ENCODE data around the gene IARS2.
"Not testable (repeated sequence)": the region's sequence is repeated elsewhere in the genome, so short reads cannot be mapped to it uniquely, and the experiment has no call there.

Gene IARS2

DNA sequence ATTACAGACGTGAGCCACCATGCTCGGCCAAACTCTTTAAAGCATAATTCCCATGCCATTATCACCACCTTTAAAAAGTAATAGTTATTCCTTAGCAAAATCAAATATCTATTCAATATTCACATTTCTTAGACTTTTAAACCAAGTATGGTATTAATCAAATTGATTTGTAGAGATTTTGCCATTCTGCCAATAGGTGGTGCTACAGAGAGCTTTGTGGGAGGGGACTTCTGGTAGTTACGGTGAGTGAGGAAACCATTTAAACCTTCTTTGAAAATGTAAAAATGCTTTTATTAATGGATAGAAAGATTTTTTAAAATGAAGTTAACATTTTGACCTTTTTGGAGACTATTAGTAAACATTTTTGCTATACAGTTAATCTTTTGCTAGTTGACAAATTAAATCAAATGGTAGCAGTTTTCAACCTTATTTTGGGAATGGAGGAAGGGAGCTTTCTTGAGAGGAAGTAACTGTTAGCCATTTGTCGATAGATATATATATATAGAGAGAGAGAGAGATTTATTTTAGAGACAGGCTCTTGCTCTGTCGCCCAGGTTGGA, 19.3 kb downstream of the IARS2 start:
- peak in 1 of 4 experiments; percentile 3 for DNase-seq

DNA sequence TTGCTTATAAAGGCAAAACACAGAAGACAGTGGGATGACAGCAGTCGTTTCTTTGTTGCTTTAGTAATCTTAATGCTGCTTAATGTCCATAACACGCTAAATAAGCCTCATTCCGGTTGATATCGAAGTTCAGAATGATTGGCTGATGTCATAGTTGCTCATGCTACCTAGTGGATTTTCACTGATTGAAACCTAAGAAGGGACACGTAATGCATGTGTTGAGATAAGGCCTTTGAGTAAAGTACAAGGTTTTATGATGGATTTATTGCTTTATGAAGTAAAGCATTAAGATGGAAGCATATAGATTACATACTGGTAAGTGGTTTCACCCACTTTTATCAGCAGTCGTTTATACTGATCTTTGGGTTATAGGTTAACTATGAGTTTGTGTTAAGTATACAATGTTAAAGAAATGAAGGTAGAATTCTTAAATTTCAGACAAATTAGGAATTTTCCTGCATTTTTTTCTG, 25.1 kb downstream of the IARS2 start:
- no peak for DNase-seq

DNA sequence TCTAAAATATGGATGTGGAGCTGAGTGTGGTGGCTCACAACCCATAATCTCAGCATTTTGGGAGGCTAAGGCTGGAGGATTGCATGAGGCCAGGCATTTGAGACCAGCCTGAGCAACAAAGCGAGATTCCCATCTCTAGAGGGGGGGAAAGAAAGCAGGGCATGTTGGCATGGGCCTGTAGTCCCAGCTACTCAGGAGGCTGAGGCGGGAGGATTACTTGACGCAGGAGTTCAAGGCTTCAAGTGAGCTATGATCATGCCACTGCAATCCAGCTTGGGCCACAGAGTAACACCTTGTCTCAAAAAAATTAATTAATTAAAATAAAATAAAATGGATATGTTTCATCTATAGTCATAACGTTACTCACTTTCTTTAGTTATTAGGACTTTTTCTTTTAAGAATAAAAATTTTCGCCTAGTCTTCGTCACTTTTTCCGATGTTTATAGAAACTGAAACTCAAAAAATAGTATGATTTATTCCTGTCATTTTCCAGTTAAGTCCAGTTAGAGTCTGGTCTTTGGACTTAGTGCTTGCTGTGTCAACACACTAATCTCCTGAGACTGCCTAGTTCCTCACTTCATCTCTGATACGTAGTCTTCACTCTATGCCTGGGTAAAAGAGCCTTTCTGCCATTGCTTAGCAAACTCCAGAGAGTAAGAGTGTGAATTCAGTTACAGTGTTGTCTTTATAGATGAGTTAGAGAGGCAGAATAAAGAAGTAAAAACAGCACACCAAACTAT, 28.0 kb downstream of the IARS2 start:
- no peak for DNase-seq

DNA sequence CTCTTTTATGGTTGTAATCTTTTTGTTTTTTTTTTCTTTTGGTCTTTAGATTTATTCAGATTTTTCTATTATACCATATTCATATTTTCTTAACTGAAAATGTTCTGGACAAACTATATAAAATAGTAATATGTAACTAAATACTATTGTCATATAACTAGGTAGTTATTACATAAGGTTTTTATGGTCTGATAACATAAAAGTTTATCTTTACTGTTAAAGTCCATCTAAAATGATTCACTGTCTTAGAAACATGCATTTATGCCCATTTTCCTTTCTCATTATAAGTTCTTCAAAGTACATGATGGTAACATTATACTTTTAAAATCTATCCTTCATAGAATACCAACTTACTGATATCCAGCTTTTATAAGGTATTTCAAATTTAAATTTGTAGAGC, 29.1 kb downstream of the IARS2 start:
- DNase-seq = no peak

DNA sequence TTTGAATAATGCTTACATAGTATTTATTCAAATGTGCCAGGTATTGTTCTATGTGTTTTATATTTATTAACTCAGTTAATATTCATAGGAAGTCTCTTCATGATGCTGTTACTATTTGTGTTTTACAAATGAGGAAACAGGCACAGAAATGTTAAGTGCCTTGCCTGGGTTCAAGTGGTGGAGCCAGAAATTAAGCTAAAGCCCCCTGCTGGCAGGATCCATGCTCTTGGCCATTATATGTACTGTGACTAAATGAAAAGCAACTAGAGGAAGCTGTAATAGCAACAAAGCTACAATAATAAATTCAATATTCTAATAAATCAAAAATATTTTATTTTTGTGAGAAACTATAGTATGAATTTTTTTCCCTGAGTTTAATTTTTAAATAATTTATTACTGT, 30.0 kb downstream of the IARS2 start:
- peak in 1 of 4 experiments; percentile 2 for DNase-seq

DNA sequence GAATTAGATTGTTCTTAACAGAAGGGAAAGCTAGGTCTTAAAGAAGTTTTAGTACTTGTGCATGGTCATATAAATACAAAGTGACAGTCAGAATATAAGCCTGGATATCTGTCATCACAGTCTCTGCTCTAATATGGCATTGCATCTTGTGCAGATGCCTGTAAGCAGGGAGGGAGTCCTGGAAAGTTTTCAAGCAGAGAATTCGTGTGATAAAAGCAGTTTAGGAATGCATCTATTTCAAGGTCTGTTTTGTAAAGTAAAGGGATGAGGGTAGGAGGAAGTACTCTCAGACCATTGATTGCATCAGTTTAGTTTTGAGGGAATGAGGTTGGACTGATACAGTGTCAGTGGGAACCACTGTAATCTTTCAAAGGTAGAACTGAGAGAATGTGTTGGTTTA, 30.6 kb downstream of the IARS2 start:
- DNase-seq = no peak

DNA sequence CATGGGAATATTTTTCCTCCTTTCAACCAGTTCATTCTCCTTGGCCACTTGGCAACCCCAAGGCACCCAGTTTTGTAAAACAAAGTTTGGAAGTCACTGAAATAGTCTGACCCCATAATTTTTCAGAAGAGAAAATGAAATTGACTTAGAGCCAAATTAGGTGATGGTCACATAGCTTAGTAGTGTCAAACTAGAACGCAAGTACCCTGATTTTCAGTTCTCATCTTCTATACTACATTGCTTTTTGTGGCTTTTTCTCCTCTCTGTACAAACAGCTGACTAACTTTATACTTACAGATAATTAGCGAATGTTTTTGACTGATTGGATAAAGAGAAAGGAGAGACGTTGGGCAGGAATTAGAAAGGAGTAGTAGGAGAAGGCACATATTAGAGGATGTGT, 33.1 kb downstream of the IARS2 start:
- DNase-seq = no peak

DNA sequence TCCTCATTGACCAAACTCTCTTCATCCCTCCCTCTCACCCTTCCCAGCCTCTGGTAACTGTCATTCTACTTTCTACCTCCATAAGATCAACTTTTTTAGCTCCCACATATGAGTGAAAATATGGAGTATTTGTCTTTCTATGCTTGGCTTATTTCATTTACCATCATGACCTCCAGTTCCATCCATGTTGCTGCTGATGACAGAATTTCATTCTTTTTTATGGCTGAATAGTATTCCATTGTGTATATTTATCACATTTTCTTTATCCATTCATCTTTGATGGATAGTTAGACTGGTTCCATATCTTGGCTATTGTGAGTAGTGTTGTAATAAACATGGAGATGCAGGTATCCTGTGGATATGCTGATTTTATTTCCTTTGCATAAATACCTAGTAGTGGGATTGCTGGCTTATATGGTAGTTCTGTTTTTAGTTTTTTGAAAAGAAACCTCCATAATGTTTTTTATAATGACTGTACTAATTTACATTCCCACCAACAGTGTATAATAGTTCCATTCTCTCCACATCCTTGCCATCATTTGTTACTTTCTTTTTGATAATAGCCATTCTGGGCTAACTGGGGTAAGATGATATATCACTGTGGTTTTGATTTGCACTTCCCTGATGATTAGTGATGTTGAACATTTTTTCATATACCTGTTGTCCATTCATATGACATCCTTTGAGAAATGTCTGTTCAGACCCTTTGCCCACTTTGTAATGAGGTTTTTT, 35.7 kb downstream of the IARS2 start:
- DNase-seq = no peak

DNA sequence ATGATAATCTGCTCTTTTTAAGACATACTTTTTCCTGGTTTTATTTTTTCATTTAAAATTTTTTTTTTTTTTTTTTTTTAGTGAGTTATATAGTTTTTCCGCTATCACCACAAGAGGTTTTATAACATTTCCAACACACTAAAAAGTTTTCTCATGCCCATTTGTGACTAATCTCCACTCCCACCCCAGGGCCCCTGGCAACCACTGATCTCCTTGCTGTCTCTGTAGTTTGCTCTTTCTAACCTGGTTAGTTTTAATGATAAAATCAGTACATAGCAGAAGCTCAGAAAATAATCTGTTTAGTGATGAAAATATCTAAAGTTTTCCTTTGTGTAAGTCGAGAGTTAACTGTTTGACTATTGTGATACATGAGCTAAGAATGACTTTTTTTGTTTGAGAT, 41.8 kb downstream of the IARS2 start:
- DNase-seq = no peak

DNA sequence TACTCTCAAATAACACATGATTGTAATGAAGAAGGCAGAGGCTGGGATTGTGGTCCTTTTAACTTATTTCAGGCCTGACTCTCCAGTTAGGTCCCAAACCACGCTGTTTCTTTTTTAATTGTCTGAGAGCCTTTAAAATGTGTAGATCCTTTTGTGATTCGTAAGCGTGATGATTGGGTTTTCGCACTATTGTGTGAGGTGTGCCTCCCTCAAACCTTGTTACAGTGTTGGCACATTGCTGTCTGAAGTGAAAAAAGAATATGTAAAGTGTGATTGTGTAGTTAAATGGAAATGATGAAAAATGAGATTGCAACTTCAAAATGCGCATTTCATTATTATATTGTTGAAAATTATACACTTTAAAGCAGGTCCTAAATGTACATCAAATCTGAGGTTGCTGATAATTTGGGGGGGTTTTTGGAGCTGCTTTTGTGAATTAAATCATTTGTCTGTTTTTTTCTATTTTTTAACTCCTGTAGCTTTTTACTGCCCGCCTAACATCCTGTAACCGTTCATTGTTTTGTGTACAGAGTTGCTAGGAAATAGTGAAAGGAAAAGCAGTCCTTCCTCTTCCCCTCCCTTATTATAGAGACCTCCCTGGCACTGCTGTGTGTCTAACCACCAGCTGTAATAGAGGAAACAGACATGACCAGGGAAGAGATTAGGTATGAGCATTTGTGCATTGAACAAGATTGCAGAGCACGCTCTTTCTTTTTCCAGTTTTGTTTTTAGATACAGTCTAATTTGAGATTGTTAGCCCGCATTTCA, 43.3 kb downstream of the IARS2 start:
- no peak for DNase-seq

DNA sequence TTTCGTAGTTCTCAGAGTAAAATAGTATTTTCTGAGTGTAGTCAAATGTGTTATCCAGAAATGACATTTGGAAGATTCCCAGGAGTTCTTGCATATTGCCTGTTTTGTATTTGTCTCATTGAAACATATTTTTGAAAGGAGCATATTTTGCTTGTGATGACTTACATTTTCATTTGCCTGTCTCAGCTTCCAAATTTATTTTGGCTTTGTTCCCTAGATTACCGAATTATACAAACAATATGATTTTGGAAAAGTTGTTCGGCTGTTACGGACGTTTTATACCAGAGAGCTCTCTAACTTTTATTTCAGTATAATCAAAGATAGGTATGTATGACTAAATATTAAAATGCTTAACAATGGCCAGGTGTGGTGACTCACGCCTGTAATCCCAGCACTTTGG, 46.0 kb downstream of the IARS2 start:
- no peak for DNase-seq

DNA sequence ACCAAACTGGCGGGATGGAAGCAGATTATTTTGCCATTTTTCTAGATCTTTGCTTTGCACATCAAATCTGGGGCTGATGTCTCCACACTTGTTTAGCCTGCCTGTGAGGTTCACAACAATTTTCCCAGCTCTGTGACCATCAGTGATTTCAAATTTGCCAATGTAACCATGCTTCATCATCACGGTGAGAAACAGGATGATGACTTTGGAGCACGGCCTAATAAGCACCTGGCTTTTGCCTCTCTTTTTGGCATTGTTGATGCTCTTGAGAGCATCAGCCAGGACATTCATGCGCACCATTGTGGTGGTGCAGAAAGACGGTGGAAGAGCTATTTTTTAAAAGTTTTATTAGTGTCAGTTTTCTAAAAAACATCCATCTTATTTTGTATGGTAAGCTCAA, 50.1 kb downstream of the IARS2 start:
- no peak for DNase-seq

DNA sequence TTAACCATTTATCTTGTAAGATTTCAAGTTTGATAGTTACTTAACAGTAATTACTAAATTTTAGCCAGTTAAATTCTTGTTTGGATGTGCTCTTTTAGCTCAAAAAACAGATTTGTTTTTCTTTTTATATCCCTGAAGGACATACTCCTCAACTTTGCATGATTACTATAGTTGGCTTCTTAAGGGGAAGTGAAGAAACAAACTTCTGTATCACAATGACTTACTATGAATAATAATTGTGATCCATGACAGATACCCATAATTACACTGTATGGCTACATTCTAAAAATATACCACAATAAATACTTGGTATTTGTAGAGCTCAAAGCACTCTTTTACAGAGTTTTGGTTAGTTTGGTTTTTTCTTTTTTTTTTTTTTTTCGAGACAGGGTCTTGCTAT, 55.8 kb downstream of the IARS2 start:
- DNase-seq = no peak

DNA sequence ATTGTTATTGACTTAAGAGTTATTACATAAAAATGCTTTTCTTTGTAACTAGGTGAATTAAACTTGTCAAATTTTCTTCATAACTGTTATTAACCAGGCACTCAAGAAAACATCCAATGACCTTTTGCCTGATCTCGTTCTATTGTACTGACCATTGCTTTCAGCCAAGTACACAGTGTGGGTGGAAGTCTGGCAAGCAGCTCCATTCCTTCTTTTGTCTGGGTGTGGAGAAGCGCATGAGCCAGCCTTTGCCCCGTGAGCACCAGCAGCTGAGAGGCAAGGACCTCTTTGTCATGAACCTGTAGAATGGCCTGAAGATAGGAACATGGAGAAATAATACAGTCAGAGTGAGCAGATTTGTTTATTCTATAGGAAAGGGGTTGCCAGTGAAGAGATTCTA, 57.5 kb downstream of the IARS2 start:
- DNase-seq = no peak

DNA sequence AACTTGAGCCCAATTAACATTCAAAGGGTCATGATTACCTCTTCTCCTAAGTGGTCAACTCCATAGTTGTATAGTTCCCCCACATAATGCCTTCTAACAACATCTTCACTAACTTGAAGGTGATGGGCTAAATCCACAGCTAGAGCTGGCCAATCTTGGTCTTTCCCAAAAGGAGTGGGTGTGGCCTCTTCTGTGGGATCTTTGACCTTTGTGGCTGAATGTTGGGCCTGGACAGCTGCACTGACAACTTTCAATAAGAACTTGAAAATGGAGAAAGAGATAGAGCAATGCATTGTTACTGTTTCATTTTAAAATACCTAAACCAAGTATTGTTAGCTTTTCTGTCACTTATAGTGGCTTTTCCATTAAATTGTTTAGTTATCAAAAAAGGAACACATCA, 59.2 kb downstream of the IARS2 start:
- no peak for DNase-seq

DNA sequence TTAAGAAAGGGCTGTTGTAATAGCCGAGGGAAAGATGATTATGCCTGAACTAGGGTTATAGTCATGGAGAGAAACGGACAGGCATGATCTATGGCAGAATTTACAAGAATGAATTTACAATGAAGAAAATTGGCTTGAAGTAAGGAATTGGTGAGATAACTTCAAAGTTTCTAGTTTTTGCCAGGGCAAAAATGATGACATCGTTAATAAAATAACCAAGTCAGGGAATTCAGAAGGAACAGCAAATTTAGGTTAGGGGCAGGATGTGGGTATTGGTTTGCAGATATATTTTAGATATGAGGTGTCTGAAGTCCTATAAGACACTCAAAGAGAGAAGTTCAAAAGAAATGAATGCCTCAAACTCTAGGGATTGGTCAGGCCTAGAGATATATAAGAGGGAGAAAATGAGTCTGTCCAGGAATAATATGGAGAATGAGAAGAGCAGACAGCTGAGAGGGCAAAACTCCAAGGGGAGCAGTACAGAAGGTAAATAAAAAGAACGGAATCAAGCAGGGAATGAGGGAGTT, 62.8 kb downstream of the IARS2 start:
- DNase-seq = no peak

DNA sequence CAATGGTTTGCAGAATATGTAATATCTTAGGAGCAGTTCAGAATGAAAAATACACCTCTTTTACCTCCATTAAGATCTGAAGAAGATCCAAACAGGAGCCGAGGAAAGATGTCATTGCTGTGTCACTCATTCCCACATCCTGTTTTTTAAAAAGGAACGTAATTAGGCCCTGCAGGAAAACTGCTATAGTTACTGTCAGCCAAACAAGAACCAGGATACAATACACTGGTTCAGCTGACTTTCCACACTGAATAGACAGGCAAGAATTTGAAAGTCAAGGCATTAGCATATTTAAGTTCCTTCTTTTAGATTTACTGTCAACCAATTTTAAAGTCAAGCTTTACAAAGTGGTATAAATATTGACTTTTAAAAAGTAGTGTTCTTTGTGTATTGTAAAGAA, 63.8 kb downstream of the IARS2 start:
- no peak for DNase-seq

DNA sequence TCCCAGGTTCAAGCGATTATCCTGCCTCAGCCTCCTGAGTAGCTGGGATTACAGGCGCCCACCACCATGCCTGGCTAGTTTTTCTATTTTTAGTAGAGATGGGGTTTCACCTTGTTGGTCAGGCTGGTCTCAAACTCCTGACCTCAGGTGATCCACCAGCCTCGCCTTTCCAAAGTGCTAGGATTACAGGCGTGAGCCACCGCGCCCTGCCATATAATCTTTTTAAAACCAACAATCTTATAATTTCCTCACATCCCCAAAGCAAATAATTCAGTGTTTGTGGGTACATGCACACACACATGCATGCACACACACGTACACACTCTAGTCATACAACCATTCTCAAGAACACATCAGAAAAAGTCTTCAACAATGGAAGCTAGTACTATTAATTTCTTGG, 64.6 kb downstream of the IARS2 start:
- DNase-seq = not testable (repeated sequence)

DNA sequence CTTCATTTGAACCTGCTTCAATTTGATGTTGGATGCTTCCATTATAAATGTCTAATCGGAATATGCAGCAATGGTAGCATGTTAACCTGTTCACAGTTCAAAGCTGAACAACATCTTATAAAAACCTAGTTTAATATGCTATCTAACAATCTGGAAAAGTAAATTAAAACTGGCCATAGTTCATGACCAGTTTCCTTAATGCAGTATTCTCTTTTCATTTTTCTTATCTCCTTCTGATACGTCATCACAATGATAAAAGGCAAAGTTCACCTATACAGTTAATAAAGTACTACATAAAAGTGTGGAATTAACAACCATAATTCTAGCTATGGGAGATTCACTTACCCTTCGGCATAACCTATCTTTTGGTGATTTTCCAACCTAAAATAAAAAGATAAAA, 65.1 kb downstream of the IARS2 start:
- no peak for DNase-seq

DNA sequence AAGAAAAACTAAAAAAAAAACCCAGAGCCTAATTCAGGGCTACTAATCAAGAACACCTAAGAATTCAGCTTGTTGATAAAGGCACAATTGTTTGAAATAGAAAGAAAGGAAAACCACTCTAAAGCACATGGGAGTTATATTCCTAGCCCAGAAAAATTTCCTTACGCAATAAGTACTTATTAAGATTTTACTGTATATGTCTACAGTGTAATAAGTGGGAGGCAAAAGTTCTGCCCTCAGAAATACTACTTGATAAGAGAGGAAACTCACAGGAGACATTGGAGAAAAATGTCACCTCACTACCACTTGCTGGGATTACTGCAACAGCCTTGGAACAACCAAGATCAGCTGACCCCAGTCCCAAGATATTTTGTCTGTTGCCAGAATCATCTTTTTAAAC, 66.1 kb downstream of the IARS2 start:
- DNase-seq = no peak

DNA sequence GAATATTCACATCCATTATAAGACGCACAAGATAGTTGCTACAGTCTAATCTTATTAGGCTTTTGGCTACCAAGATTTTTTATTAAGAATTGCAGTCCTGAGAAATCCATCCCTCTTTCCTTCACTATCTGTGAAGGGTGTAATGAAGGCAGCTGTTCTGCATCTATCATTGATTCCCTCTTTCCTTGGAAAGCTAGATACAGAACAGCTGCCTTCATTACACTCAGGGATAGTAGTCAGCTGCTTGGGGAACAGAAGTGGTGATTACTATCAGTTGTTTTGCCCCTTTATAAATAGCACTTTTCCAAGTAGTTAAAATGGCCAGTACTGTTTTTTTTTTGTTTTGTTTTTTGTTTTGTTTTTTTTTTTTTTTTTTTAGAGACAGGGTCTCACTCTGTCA, 70.2 kb downstream of the IARS2 start:
- no peak for DNase-seq

DNA sequence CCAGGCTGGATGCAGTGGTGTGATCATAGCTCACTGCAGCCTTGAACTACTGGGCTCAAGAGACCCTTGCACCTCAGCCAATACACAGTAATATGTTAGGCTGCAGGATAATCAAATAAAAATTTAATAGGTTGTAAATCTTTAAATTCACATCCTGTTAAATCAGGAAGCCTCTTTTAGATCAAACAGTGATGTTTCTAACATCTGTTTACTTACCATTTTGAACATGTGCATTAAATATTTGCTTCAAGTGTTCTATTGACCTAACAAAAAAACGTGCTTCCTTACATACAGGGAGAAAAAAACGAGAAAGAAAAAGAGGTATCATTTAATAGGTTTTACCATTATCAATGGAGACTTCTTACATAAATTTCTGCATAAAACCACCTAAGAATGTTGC, 70.6 kb downstream of the IARS2 start:
- DNase-seq = no peak

DNA sequence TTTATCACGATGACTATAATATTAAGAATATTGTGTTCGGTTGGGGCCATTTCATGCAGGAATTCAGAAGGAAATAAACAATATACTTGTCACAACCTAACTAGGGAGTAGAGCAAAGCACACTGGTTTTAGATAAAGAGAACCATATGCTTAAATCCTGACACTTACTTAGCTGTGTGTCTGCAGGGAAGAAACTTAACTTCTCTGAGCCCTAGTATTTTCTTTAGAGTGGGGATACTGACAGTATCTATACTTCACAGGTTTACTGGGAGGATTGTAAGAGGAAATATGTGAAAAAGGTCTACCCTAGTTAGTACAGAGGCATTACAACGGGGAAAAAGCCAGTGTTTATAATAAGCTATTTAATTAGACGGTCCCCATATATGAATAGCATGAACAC, 72.9 kb downstream of the IARS2 start:
- DNase-seq = no peak

All from activated CD4-positive, CD25-positive, alpha-beta regulatory T cell (primary cell).